NCI-H146 treated with DMSO at 0.1 percent for 48 hours (cell line): ENCODE results near the gene MOCOS.
"Not testable (repeated sequence)": the region's sequence is repeated elsewhere in the genome, so short reads cannot be mapped to it uniquely, and the experiment has no call there.

Experiments
- DNase-seq: peaks from one replicate; lab custom pipeline; 2025; ENCODE audit not compliant: unreplicated experiment; lab: John Stamatoyannopoulos, UW

The MOCOS gene

GRCh38 chr18:36199691-36200295 lies 12.5 kb downstream of the MOCOS start:
- DNase-seq: no peak

- no peak for DNase-seq
Measured at GRCh38 chr18:36200354-36200771, 13.1 kb downstream of the MOCOS start.

GRCh38 chr18:36201765-36202164 lies 14.5 kb downstream of the MOCOS start:
- no peak for DNase-seq

GRCh38 chr18:36203360-36203895 lies 16.1 kb downstream of the MOCOS start:
- DNase-seq: no peak

- DNase-seq: no peak
Measured at GRCh38 chr18:36205166-36205565, 17.9 kb downstream of the MOCOS start.

- DNase-seq: no peak
Measured at GRCh38 chr18:36207303-36207702, 20.0 kb downstream of the MOCOS start.

GRCh38 chr18:36207969-36208368 lies 20.7 kb downstream of the MOCOS start:
- DNase-seq: not testable (repeated sequence)

GRCh38 chr18:36211612-36212065 lies 24.3 kb downstream of the MOCOS start:
- DNase-seq: no peak

- no peak for DNase-seq
Measured at GRCh38 chr18:36212301-36213171, 25.2 kb downstream of the MOCOS start.

- no peak for DNase-seq
Measured at GRCh38 chr18:36214811-36215210, 27.5 kb downstream of the MOCOS start.

GRCh38 chr18:36215577-36215976 lies 28.3 kb downstream of the MOCOS start:
- no peak for DNase-seq

- no peak for DNase-seq
Measured at GRCh38 chr18:36217348-36217747, 30.1 kb downstream of the MOCOS start.

GRCh38 chr18:36229188-36229587 lies 41.9 kb downstream of the MOCOS start:
- no peak for DNase-seq

GRCh38 chr18:36240510-36240909 lies 53.2 kb downstream of the MOCOS start:
- not testable (repeated sequence) for DNase-seq

GRCh38 chr18:36241831-36242230 lies 54.5 kb downstream of the MOCOS start:
- DNase-seq: no peak

- DNase-seq: no peak
Measured at GRCh38 chr18:36247036-36247435, 59.7 kb downstream of the MOCOS start.

GRCh38 chr18:36249392-36249791 lies 62.1 kb downstream of the MOCOS start:
- no peak for DNase-seq

GRCh38 chr18:36250827-36251226 lies 63.5 kb downstream of the MOCOS start:
- DNase-seq: no peak

GRCh38 chr18:36255072-36255698 lies 67.9 kb downstream of the MOCOS start:
- no peak for DNase-seq

GRCh38 chr18:36256094-36256493 lies 68.8 kb downstream of the MOCOS start:
- no peak for DNase-seq

- no peak for DNase-seq
Measured at GRCh38 chr18:36262971-36263370, 75.7 kb downstream of the MOCOS start.

GRCh38 chr18:36264283-36264682 lies 77.0 kb downstream of the MOCOS start:
- DNase-seq: no peak
